H1 (cell line): ENCODE results near the gene SLC44A5. TPM values are rescaled to one million over a fixed set of nuclear protein-coding genes. Genes with fewer than 3 reads are reported as not detected.

Source experiments
- CTCF ChIA-PET: fragments of 300-600 bp; sonication (Branson Sonifier 250); formaldehyde crosslinking; loops from one replicate; lab custom pipeline; 2021; ENCODE audit not compliant: partially characterized antibody; lab: Charles Lee
- POLR2A ChIA-PET: fragments of 300-600 bp; sonication (Branson Sonifier 250); formaldehyde crosslinking; loops from one replicate; lab custom pipeline; 2021; ENCODE audit warnings: inconsistent platforms; ENCODE audit not compliant: partially characterized antibody; lab: Charles Lee
- DNase-seq, 2 experiments: peaks; one replicate each; pipeline versions ENCODE4 v3.0.0 to v3.0.0-alpha.2; 2010 to 2022; ENCODE audit warnings: low spot score in 2 of 2, low read depth in 1 of 2, mixed read lengths in 1 of 2
- FAIRE-seq: peaks from 2 replicates; lab custom pipeline; 2011; peaks lifted over from hg19 to GRCh38; lab: Jason Lieb, UNC
- H2AFZ ChIP-seq: 2 replicates; pipeline ENCODE4 v1.8.1; 2012; ENCODE audit warnings: low read length, inconsistent platforms
- H2AK5ac ChIP-seq: 2 replicates; pipeline ENCODE4 v1.6.1; 2013; ENCODE audit warnings: low read depth, low read length
- H2BK120ac ChIP-seq: replicated peaks from 2 replicates; pipeline ENCODE3; 2013; ENCODE audit warnings: low read depth, low read length, inconsistent platforms
- H2BK12ac ChIP-seq: 2 replicates; pipeline ENCODE4 v1.6.1; 2013; ENCODE audit warnings: low read depth, low read length
- H2BK15ac ChIP-seq: 2 replicates; pipeline ENCODE4 v1.6.1; 2013; ENCODE audit warnings: low read length
- H2BK20ac ChIP-seq: 2 replicates; pipeline ENCODE4 v1.6.1; 2013; ENCODE audit warnings: low read length
- H2BK5ac ChIP-seq: 2 replicates; pipeline ENCODE4 v1.6.1; 2013; ENCODE audit warnings: low read depth, low read length
- H3K14ac ChIP-seq: 2 replicates; pipeline ENCODE4 v1.6.1; 2013; ENCODE audit warnings: inconsistent platforms; ENCODE audit not compliant: insufficient read length
- H3K18ac ChIP-seq: 2 replicates; pipeline ENCODE4 v1.6.1; 2013; ENCODE audit warnings: low read length; ENCODE audit errors: extremely low read depth
- H3K23ac ChIP-seq: 2 replicates; pipeline ENCODE4 v1.6.1; 2013; ENCODE audit warnings: inconsistent platforms; ENCODE audit not compliant: insufficient read length
- H3K23me2 ChIP-seq: 2 replicates; pipeline ENCODE4 v1.6.1; 2013; ENCODE audit warnings: low read depth, low read length
- H3K27ac ChIP-seq: 2 replicates; pipeline ENCODE4 v1.6.1; 2011; ENCODE audit warnings: low read depth, low read length, inconsistent platforms
- H3K27me3 ChIP-seq, 4 experiments: replicated peaks in 1 of 4; 1 replicate in 1 of 4; 2 replicates in 3 of 4; pipeline versions ENCODE4 v1.6.1 to v1.8.1; 2011 to 2013; ENCODE audit warnings: low read length in 3 of 4, mild to moderate bottlenecking in 3 of 4, inconsistent platforms in 2 of 4, mixed read lengths in 2 of 4, moderate library complexity in 1 of 4; ENCODE audit not compliant: control insufficient read depth in 3 of 4, insufficient read depth in 3 of 4; ENCODE audit errors: extremely low read depth in 1 of 4
- H3K36me3 ChIP-seq, 4 experiments: 2 replicates each; pipeline versions ENCODE4 v1.6.1 to v1.8.1; 2011 to 2013; ENCODE audit warnings: mild to moderate bottlenecking in 4 of 4, low read length in 3 of 4, moderate library complexity in 2 of 4, control low read depth in 1 of 4, inconsistent platforms in 1 of 4; ENCODE audit not compliant: insufficient read depth in 4 of 4, control insufficient read depth in 2 of 4
- H3K4ac ChIP-seq: replicated peaks from 2 replicates; pipeline ENCODE3; 2013; ENCODE audit warnings: low read length, low read depth, mixed read lengths, inconsistent platforms; ENCODE audit not compliant: insufficient read length
- H3K4me1 ChIP-seq, 4 experiments: replicated peaks in 1 of 4; 1 replicate in 1 of 4; 2 replicates in 3 of 4; pipeline versions ENCODE4 v1.6.1 to v1.8.1; 2011 to 2013; ENCODE audit warnings: low read length in 3 of 4, inconsistent platforms in 2 of 4, mixed read lengths in 1 of 4; ENCODE audit not compliant: insufficient read depth in 4 of 4, control insufficient read depth in 3 of 4
- H3K4me2 ChIP-seq, 2 experiments: 2 replicates each; pipeline versions ENCODE4 v1.6.1 to v1.8.1; 2011 to 2013; ENCODE audit warnings: low read depth in 2 of 2, low read length in 2 of 2, control low read depth in 1 of 2, inconsistent platforms in 1 of 2, mild to moderate bottlenecking in 1 of 2; ENCODE audit not compliant: insufficient read depth in 1 of 2
- H3K4me3 ChIP-seq, 4 experiments: fragments of 200-600, 300-600 bp in 1 of 4; sonication (generic), shearing (Covaris generic), sonication (Bioruptor Twin) in 1 of 4; 2 replicates each; pipeline versions ENCODE4 v1.5.1 to v1.8.1; 2011 to 2016; ENCODE audit warnings: low read length in 4 of 4, low read depth in 3 of 4, control low read depth in 2 of 4, inconsistent platforms in 2 of 4, mild to moderate bottlenecking in 2 of 4, mixed read lengths in 1 of 4, moderate library complexity in 1 of 4; ENCODE audit not compliant: insufficient read depth in 2 of 4; ENCODE audit errors: extremely low read depth in 1 of 4
- H3K56ac ChIP-seq: replicated peaks from 2 replicates; pipeline ENCODE3; 2013; ENCODE audit warnings: low read depth, mild to moderate bottlenecking, mixed read lengths, low read length, inconsistent platforms; ENCODE audit not compliant: insufficient read length
- H3K79me1 ChIP-seq: 2 replicates; pipeline ENCODE4 v1.6.1; 2013; ENCODE audit warnings: low read depth, low read length, control low read depth
- H3K79me2 ChIP-seq, 2 experiments: 2 replicates each; pipeline versions ENCODE4 v1.6.1 to v1.8.1; 2012 to 2013; ENCODE audit warnings: low read length in 2 of 2, mild to moderate bottlenecking in 2 of 2, inconsistent platforms in 1 of 2; ENCODE audit not compliant: insufficient read depth in 2 of 2, control insufficient read depth in 1 of 2
- H3K9ac ChIP-seq, 4 experiments: replicated peaks in 1 of 4; 1 replicate in 1 of 4; 2 replicates in 3 of 4; pipeline versions ENCODE4 v1.6.1 to v1.8.1; 2011 to 2013; ENCODE audit warnings: low read depth in 3 of 4, low read length in 3 of 4, control low read depth in 2 of 4, mild to moderate bottlenecking in 2 of 4, moderate library complexity in 2 of 4, inconsistent platforms in 1 of 4; ENCODE audit errors: extremely low read depth in 1 of 4
- H3K9me3 ChIP-seq, 2 experiments: 2 replicates each; pipeline versions ENCODE4 v1.6.1 to v1.8.1; 2012 to 2013; ENCODE audit warnings: mild to moderate bottlenecking in 2 of 2, moderate library complexity in 2 of 2, control low read depth in 1 of 2, inconsistent platforms in 1 of 2, low read depth in 1 of 2, low read length in 1 of 2, mixed read lengths in 1 of 2; ENCODE audit not compliant: insufficient read depth in 2 of 2
- H4K20me1 ChIP-seq, 2 experiments: replicated peaks in 1 of 2; 2 replicates each; pipeline versions ENCODE3 to v1.8.1; 2011 to 2013; ENCODE audit warnings: inconsistent platforms in 2 of 2, low read length in 2 of 2, mild to moderate bottlenecking in 1 of 2; ENCODE audit not compliant: insufficient read depth in 2 of 2, control insufficient read depth in 1 of 2
- H4K5ac ChIP-seq: 2 replicates; pipeline ENCODE4 v1.6.1; 2013; ENCODE audit warnings: low read length, low read depth, mixed read lengths, inconsistent platforms; ENCODE audit not compliant: insufficient read length
- H4K8ac ChIP-seq: 2 replicates; pipeline ENCODE4 v1.8.0; 2013; ENCODE audit warnings: mild to moderate bottlenecking, moderate library complexity, low read length, inconsistent platforms; ENCODE audit not compliant: insufficient read depth; ENCODE audit errors: extremely low read depth
- H4K91ac ChIP-seq: replicated peaks from 2 replicates; pipeline ENCODE3; 2013; ENCODE audit warnings: low read length, mixed read lengths, inconsistent platforms; ENCODE audit not compliant: insufficient read length
- JUND ChIP-seq: IDR thresholded peaks from 2 replicates; pipeline ENCODE4 v1.6.1; 2011; ENCODE audit warnings: mild to moderate bottlenecking, improper control_type of control experiment, low read length
- MAFK ChIP-seq: IDR thresholded peaks from 2 replicates; pipeline ENCODE4 v1.6.1; 2012; ENCODE audit warnings: low read depth, mild to moderate bottlenecking, improper control_type of control experiment, low read length
- NANOG ChIP-seq: IDR thresholded peaks from 2 replicates; pipeline ENCODE4 v1.6.1; 2011; ENCODE audit warnings: low read length, low read depth, mild to moderate bottlenecking, inconsistent platforms; ENCODE audit not compliant: insufficient read depth, poor library complexity, severe bottlenecking
- SIRT6 ChIP-seq: IDR thresholded peaks from one replicate; pipeline ENCODE4 v1.7.1; 2012; ENCODE audit warnings: low read length, inconsistent platforms
- TAF1 ChIP-seq: IDR thresholded peaks from 2 replicates; pipeline ENCODE4 v1.6.1; 2011; ENCODE audit warnings: mild to moderate bottlenecking, low read depth, low read length
- ZNF274 ChIP-seq: IDR thresholded peaks from 2 replicates; pipeline ENCODE4 v1.7.0; 2012; ENCODE audit warnings: low read length, borderline replicate concordance; ENCODE audit errors: extremely low read depth
- WGBS, 2 experiments: shearing (Covaris generic) in 1 of 2; methylation state at CpG; one replicate each; pipeline versions ENCODE4 v1.1.6 to v1.1.7; 2013 to 2015; ENCODE audit warnings: low lambda C conversion rate in 2 of 2, mixed read lengths in 2 of 2, inconsistent platforms in 1 of 2, low coverage in 1 of 2, missing lambda C conversion rate in 1 of 2; ENCODE audit not compliant: insufficient replicate concordance in 2 of 2, insufficient coverage in 1 of 2, insufficient read length in 1 of 2; ENCODE audit errors: extremely low coverage in 1 of 2, missing lambda C conversion rate in 1 of 2; 5-methylcytosine and 5-hydroxymethylcytosine counted together
- polyA plus RNA-seq, 7 experiments: library from polyadenylated mRNA; depleted of rRNA in 3 of 7; stranded (reverse) in 5 of 7; unstranded in 2 of 7; fragments of >200 nt in 5 of 7; fragments of 200-250 nt in 2 of 7; gene quantifications; 1 replicate in 5 of 7; 2 replicates in 1 of 7; 4 replicates in 1 of 7; pipeline versions ENCODE4 v1.2.1 to v1.2.3, GENCODE V29; 2011 to 2013; ENCODE audit warnings: missing spikeins in 2 of 7, mixed read lengths in 2 of 7
- total RNA-seq: library from RNA; stranded (reverse); fragmentation: NEBNext Ultra II Directional; extraction: Animal tissue kit (Norgen Biotek cat#: 25700); gene quantifications from 2 replicates; pipeline ENCODE4 v1.2.1, GENCODE V29; 2021
- TF ChIP-seq, protein P1 (sequence below): IDR thresholded peaks from 2 replicates; pipeline ENCODE4 v1.6.1; 2011; ENCODE audit warnings: low read depth, mild to moderate bottlenecking, low read length; ENCODE audit not compliant: insufficient read depth
- TF ChIP-seq, protein P2 (sequence below): IDR thresholded peaks from 2 replicates; pipeline ENCODE4 v1.6.1; 2012; ENCODE audit warnings: inconsistent platforms

SLC44A5 gene
- total and polyA plus RNA-seq, 2 of the 8 experiments (the other 6 are each of a cell fraction or from before 2014, with no cell fraction given): 1.8 to 3.3 TPM

DNA sequence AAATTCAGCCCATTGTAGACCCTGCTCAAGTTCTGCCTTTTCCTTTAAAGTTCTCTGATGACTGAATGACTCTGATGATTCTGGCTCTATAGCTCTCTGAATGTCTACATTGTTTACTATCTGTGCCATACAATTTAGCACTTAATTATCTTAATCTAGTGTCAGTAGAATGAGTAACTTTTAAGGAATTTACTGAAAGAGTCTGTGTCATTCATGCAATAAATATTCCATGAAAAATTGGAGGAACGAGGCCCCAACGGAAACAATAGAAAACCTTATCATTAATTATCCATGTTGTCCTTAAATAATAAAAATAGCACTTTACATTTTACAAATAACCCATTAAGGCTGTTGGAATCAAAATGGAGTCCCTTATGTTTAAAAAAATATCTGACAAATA lies 77.8 kb downstream of the SLC44A5 start:
- H3K4ac ChIP-seq: no peak overlapping the region
- no peak overlapping the region for H2BK20ac ChIP-seq
- H4K5ac ChIP-seq: no peak overlapping the region
- WGBS, 2 experiments: 95% methylated on average over 2 of the region's 2 CpGs; no CpG with 5 or more reads in 1 of the 2 experiments
- H2AK5ac ChIP-seq: no peak overlapping the region
- no peaks in the 10 kb centered on the region for H3K79me1 ChIP-seq
- no peak overlapping the region for H3K56ac ChIP-seq
- no peaks in the 10 kb centered on the region for H3K9me3 ChIP-seq
- H2BK5ac ChIP-seq: no peak overlapping the region
- no peaks in the 10 kb centered on the region for H3K23me2 ChIP-seq
- H3K18ac ChIP-seq: no peak overlapping the region
- H2BK120ac ChIP-seq: no peak overlapping the region
- no peak overlapping the region for H3K23ac ChIP-seq
- no peaks in the 10 kb centered on the region for H3K27me3 ChIP-seq
- H3K4me3 ChIP-seq: no peak overlapping the region
- FAIRE-seq: no peak
- no peak overlapping the region for H2AFZ ChIP-seq
- DNase-seq: no peak
- H4K20me1 ChIP-seq: no peaks in the 10 kb centered on the region
- H3K27ac ChIP-seq: no peak overlapping the region
- no peak overlapping the region for H2BK15ac ChIP-seq
- no peak overlapping the region for H3K4me2 ChIP-seq
- no peak for TF ChIP-seq SIRT6
- TF ChIP-seq NANOG: no peak
- TF ChIP-seq TAF1: no peak
- TF ChIP-seq MAFK: no peak
- no peak for TF ChIP-seq JUND
- no peak for TF ChIP-seq ZNF274
- TF ChIP-seq, protein P1, sequence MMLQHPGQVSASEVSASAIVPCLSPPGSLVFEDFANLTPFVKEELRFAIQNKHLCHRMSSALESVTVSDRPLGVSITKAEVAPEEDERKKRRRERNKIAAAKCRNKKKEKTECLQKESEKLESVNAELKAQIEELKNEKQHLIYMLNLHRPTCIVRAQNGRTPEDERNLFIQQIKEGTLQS: no peak
- TF ChIP-seq, protein P2, sequence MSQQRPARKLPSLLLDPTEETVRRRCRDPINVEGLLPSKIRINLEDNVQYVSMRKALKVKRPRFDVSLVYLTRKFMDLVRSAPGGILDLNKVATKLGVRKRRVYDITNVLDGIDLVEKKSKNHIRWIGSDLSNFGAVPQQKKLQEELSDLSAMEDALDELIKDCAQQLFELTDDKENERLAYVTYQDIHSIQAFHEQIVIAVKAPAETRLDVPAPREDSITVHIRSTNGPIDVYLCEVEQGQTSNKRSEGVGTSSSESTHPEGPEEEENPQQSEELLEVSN: no peak
- no peaks in the 10 kb centered on the region for H3K36me3 ChIP-seq
- no peaks in the 10 kb centered on the region for H3K79me2 ChIP-seq
- H4K8ac ChIP-seq: no peak overlapping the region
- no peak overlapping the region for H3K14ac ChIP-seq
- no peak overlapping the region for H4K91ac ChIP-seq
- no peak overlapping the region for H2BK12ac ChIP-seq
- no peak overlapping the region for H3K9ac ChIP-seq
- H3K4me1 ChIP-seq: no peaks in the 10 kb centered on the region
- ChIA-PET CTCF (no interaction called here), POLR2A (interaction anchor here (1.1 kb wide), 1 partner anchor 254 kb away, joined by 3 read pairs; no protein-coding TSS in a partner anchor)
